GM03348 (cell line): ENCODE measurements around the gene IVL.

Source experiments
- DNase-seq: peaks from one replicate; pipeline ENCODE4 v3.0.0; 2012; ENCODE audit warnings: low spot score

Gene IVL

DNA sequence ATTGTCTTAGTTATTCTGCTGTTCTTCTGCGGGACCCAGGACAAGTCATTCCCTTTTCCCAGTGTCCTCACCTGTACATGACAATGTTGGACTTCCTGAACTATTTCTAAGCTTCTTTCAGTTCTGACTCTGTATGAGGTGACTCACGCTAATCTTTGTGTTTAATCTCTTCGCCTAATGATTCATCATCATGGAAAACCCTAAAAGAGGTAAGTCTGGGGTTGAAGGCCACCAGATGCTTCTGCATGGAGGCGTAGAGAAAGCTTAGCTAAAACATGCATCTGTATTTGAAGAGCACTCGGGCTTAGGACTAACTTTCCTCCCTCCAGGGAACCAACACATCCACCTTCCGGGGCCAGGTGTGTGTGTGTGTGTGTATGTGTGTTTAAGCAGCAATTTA lies 46.1 kb downstream of the IVL start:
- no peak for DNase-seq

DNA sequence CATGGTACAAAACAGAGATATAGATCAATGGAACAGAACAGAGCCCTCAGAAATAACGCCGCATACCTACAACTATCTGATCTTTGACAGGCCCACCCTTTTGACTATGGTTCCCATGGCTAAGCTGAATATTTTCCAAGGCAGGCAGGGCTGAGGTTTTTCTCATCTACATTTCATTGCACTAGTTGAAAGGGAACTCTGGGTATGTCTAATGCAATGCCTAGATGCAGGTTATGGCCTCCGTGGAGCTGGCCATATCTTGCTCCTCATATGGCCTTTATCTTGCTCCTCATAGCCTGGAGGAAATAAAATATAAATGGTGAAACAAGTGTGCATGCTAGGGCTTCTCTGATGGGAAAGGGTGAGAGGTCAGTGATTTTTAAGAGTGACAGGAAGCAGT lies 49.2 kb downstream of the IVL start:
- no peak for DNase-seq

DNA sequence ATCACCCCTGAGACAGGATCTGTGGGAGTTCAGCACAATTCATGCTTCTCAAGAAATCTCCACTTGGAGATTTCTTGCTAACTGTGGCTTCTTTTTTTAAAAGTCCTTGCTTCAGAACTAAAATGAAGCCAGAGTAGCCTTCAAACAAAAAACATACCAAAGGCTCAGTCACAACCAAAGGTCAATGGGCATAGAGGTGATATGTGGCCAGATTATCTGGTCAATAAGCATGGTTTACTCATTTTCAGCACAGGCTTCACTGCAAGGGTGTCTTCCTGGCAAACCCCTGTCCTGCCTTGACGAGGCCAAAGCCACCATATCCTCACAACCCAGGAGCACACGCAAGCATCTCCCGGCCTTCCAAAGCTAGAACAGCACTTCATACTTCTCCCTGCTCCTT lies 50.9 kb downstream of the IVL start:
- no peak for DNase-seq

DNA sequence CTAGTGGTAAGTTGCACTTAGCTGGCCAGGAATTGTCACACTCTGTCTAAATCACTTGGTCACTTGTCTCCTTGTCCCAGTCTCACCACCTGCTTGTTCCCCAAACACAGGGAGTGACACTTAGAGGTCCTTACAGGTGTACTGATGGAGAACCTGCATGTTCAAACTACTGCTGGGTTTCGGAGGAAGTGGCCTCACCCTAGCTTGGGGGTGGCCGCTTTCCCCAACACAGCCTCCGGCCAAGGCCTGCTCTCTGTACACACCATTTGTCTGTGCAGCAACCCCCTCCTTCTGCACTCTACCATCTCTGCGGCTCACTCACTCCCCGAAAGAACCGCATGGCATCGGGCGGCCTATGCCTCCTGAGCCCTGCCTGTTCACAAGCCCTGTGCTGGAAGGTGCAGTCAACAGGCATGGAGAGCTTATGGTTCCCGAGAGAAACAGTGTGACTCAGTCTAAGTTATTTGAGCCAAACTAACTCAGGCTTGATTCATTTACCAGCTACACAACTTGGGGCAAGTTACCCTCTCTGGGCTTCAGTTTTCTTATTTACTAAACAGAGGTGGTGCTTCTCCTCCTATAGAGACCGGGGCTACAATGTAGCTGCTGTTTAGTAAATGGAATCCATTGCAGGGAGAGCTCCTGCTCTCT lies 51.6 kb downstream of the IVL start:
- DNase-seq: no peak

DNA sequence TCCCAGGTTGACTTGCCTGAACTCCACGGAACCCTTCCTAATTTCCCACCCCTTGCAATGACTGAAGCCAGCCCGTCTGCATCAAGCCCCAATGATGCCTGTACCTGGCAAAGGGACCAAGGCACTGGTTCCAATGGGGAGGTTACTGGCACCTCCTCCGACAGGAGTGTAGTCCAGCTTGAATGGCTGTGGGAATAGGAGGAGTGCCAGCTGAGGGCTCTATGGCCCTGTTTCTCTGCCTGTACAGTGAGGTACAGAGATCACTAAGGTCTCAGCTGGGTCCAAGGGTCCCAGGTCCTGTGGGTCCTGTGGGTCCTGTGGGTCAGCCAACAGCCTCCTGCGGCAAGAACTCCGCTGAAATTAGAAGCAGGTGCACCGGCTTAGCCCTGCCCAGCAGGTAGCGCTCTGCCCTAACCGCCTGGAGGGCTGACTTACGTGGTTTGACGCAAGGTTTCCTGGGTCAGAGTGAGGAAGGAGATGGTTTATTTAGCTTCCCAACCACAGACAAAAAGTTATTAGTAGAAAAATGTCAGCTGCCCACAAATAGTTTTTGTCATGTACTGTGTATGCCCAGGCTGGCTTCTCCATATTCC lies 52.2 kb downstream of the IVL start:
- DNase-seq: no peak
